HepG2 (cell line): ENCODE data around the gene PNLDC1. TPM values are rescaled to one million over a fixed set of nuclear protein-coding genes. Genes with fewer than 3 reads are reported as not detected.

Experiments used
- CREB1 ChIP-seq, 2 experiments: fragments of 450-650 bp in 1 of 2; IDR thresholded peaks; 2 replicates each; pipeline ENCODE4 v1.6.1; 2016 to 2017; ENCODE audit warnings: control low read depth in 1 of 2, mild to moderate bottlenecking in 1 of 2, missing compliant biosample characterization in 1 of 2, missing genetic modification characterization in 1 of 2
- ERF ChIP-seq: IDR thresholded peaks from 2 replicates; pipeline ENCODE4 v1.6.1; 2018; ENCODE audit warnings: missing biosample characterization, missing genetic modification reagents
- GATAD2A ChIP-seq: IDR thresholded peaks from 2 replicates; pipeline ENCODE4 v1.6.1; 2016
- PITX1 ChIP-seq: sonication (generic); formaldehyde crosslinking; IDR thresholded peaks from 2 replicates; pipeline ENCODE4 v1.5.1; 2020; ENCODE audit warnings: mild to moderate bottlenecking, missing genetic modification reagents
- RXRB ChIP-seq: IDR thresholded peaks from 2 replicates; pipeline ENCODE4 v1.6.1; 2016; ENCODE audit warnings: borderline replicate concordance, missing genetic modification reagents, missing compliant biosample characterization
- SNAPC2 ChIP-seq: sonication (generic); formaldehyde crosslinking; IDR thresholded peaks from 2 replicates; pipeline ENCODE4 v1.8.1; 2022; ENCODE audit warnings: mild to moderate bottlenecking, missing genetic modification reagents
- SP140L ChIP-seq: sonication (generic); formaldehyde crosslinking; IDR thresholded peaks from 2 replicates; pipeline ENCODE4 v1.4.0; 2020; ENCODE audit warnings: missing genetic modification reagents, borderline replicate concordance
- STAG1 ChIP-seq: sonication (generic); formaldehyde crosslinking; IDR thresholded peaks from 2 replicates; pipeline ENCODE4 v1.4.0; 2020; ENCODE audit warnings: missing genetic modification reagents
- ZMYM4 ChIP-seq: sonication (generic); formaldehyde crosslinking; IDR thresholded peaks from 2 replicates; pipeline ENCODE4 v1.8.1; 2023; ENCODE audit warnings: mild to moderate bottlenecking, missing genetic modification reagents
- ZNF121 ChIP-seq: sonication (generic); formaldehyde crosslinking; IDR thresholded peaks from 2 replicates; pipeline ENCODE4 v1.5.0; 2020; ENCODE audit warnings: mild to moderate bottlenecking, missing genetic modification reagents
- polyA plus RNA-seq, 8 experiments: library from polyadenylated mRNA; depleted of rRNA in 3 of 8; stranded (reverse) in 7 of 8; unstranded in 1 of 8; fragments of >200 nt; fragmentation: Illumina TruSeq in 4 of 8; extraction: Trizol in 4 of 8; gene quantifications; 2 replicates each; pipeline versions ENCODE4 v1.2.1 to v1.2.3, GENCODE V29; 2011 to 2016; ENCODE audit warnings: low read depth in 4 of 8, missing spikeins in 1 of 8, mixed read lengths in 1 of 8; ENCODE audit not compliant: insufficient read depth in 1 of 8
- total RNA-seq, 5 experiments: library from RNA; depleted of rRNA; stranded (reverse); fragments of >200 nt; fragmentation: Illumina TruSeq; extraction: Trizol; gene quantifications; 2 replicates each; pipeline ENCODE4 v1.2.3, GENCODE V29; 2016; ENCODE audit warnings: low read depth in 1 of 5
- TF ChIP-seq, protein P1 (sequence below): sonication (generic); formaldehyde crosslinking; IDR thresholded peaks from 2 replicates; pipeline ENCODE4 v1.4.0; 2020; ENCODE audit warnings: missing genetic modification reagents, borderline replicate concordance
- TF ChIP-seq, protein P2 (sequence below): IDR thresholded peaks from 2 replicates; pipeline ENCODE4 v1.4.0; 2020; ENCODE audit warnings: mild to moderate bottlenecking, missing genetic modification reagents

PNLDC1 gene
- total and polyA plus RNA-seq, 2 of the 13 experiments (the other 11 are each of a cell fraction or from before 2014, with no cell fraction given): not detected

DNA sequence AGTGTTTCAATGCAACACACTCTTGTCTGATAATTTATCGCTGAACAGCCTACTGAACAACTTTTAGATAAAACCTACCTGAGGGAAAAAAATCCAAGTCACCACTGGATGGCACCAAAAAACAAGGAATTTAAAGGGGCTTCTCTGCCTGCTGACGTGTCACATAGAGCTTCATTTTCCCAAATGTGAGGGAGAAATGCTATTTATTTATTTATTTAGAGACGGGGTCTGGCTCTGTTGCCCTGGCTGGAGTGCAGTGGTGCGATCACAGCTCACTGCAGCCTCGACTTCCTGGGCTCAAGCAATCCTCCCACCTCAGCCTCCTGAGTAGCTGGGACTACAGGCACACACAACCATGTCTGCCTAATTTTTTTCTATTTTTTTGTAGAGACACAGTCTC is 63.3 kb downstream of the PNLDC1 start (continued):
- TF ChIP-seq PITX1 (CRISPR knock-in tag) (peak; percentile 46; the same call in 1 of the 2 replicates), ERF (CRISPR knock-in tag) (peak; percentile 69; the same call in 1 of the 2 replicates), RXRB (peak; percentile 27; the same call in 1 of the 2 replicates), STAG1 (CRISPR knock-in tag) (peak; percentile 91), SNAPC2 (CRISPR knock-in tag) (0 out of 2 replicates have a peak, but pooled peaks have one; percentile 21), ZNF121 (CRISPR knock-in tag) (peak; percentile 84), SP140L (CRISPR knock-in tag) (0 out of 2 replicates have a peak, but pooled peaks have one; percentile 29), ZMYM4 (0 out of 2 replicates have a peak, but pooled peaks have one; percentile 15), GATAD2A (CRISPR knock-in tag) (0 out of 2 replicates have a peak, but pooled peaks have one; percentile 25), CREB1 (IDR thresholded peaks at IDR 0.05) (peak; percentile 46; the same call in 1 of the 2 replicates), CREB1 (CRISPR knock-in tag; IDR thresholded peaks at IDR 0.05) (peak; percentile 66)
- TF ChIP-seq, protein P1, sequence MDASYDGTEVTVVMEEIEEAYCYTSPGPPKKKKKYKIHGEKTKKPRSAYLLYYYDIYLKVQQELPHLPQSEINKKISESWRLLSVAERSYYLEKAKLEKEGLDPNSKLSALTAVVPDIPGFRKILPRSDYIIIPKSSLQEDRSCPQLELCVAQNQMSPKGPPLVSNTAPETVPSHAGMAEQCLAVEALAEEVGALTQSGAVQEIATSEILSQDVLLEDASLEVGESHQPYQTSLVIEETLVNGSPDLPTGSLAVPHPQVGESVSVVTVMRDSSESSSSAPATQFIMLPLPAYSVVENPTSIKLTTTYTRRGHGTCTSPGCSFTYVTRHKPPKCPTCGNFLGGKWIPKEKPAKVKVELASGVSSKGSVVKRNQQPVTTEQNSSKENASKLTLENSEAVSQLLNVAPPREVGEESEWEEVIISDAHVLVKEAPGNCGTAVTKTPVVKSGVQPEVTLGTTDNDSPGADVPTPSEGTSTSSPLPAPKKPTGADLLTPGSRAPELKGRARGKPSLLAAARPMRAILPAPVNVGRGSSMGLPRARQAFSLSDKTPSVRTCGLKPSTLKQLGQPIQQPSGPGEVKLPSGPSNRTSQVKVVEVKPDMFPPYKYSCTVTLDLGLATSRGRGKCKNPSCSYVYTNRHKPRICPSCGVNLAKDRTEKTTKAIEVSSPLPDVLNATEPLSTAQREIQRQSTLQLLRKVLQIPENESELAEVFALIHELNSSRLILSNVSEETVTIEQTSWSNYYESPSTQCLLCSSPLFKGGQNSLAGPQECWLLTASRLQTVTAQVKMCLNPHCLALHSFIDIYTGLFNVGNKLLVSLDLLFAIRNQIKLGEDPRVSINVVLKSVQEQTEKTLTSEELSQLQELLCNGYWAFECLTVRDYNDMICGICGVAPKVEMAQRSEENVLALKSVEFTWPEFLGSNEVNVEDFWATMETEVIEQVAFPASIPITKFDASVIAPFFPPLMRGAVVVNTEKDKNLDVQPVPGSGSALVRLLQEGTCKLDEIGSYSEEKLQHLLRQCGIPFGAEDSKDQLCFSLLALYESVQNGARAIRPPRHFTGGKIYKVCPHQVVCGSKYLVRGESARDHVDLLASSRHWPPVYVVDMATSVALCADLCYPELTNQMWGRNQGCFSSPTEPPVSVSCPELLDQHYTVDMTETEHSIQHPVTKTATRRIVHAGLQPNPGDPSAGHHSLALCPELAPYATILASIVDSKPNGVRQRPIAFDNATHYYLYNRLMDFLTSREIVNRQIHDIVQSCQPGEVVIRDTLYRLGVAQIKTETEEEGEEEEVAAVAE (CRISPR knock-in tag): 0 out of 2 replicates have a peak, but pooled peaks have one; percentile 50
- TF ChIP-seq, protein P2, sequence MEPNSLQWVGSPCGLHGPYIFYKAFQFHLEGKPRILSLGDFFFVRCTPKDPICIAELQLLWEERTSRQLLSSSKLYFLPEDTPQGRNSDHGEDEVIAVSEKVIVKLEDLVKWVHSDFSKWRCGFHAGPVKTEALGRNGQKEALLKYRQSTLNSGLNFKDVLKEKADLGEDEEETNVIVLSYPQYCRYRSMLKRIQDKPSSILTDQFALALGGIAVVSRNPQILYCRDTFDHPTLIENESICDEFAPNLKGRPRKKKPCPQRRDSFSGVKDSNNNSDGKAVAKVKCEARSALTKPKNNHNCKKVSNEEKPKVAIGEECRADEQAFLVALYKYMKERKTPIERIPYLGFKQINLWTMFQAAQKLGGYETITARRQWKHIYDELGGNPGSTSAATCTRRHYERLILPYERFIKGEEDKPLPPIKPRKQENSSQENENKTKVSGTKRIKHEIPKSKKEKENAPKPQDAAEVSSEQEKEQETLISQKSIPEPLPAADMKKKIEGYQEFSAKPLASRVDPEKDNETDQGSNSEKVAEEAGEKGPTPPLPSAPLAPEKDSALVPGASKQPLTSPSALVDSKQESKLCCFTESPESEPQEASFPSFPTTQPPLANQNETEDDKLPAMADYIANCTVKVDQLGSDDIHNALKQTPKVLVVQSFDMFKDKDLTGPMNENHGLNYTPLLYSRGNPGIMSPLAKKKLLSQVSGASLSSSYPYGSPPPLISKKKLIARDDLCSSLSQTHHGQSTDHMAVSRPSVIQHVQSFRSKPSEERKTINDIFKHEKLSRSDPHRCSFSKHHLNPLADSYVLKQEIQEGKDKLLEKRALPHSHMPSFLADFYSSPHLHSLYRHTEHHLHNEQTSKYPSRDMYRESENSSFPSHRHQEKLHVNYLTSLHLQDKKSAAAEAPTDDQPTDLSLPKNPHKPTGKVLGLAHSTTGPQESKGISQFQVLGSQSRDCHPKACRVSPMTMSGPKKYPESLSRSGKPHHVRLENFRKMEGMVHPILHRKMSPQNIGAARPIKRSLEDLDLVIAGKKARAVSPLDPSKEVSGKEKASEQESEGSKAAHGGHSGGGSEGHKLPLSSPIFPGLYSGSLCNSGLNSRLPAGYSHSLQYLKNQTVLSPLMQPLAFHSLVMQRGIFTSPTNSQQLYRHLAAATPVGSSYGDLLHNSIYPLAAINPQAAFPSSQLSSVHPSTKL (CRISPR knock-in tag): 0 out of 2 replicates have a peak, but pooled peaks have one; percentile 14
